ENCODE data around the gene ATXN7L3.

ATXN7L3 gene

GRCh38 chr17:44198721-44199552 lies 747 bp downstream of the ATXN7L3 start:
- TF ChIP-seq TAF1 (IDR thresholded peaks at IDR 0.05; ENCODE audit: borderline replicate concordance, insufficient read depth, low read length): peak; percentile 50; the same call in 1 of the 2 replicates
- TF ChIP-seq REST (IDR thresholded peaks at IDR 0.05; ENCODE audit: insufficient read depth in 1 of 2, low read depth in 2 of 2, low read length in 2 of 2): no peak
- no peak for TF ChIP-seq FOXP2 (optimal IDR thresholded peaks at IDR 0.05; ENCODE audit: borderline replicate concordance, extremely low read depth, extremely low read length, insufficient read depth)
- peak; percentile 56; the same call in 1 of the 2 replicates for TF ChIP-seq SIN3A (IDR thresholded peaks at IDR 0.05; ENCODE audit: borderline replicate concordance, insufficient read depth, low read length)
- TF ChIP-seq POLR2AphosphoS5 (IDR thresholded peaks at IDR 0.05; ENCODE audit: low read depth, low read length): no peak

- TF ChIP-seq TAF1 (IDR thresholded peaks at IDR 0.05; ENCODE audit: borderline replicate concordance, insufficient read depth, low read length) (no peak), POLR2AphosphoS5 (IDR thresholded peaks at IDR 0.05; ENCODE audit: low read depth, low read length) (no peak), REST (IDR thresholded peaks at IDR 0.05; ENCODE audit: insufficient read depth in 1 of 2, low read depth in 2 of 2, low read length in 2 of 2) (no peak), FOXP2 (optimal IDR thresholded peaks at IDR 0.05; ENCODE audit: borderline replicate concordance, extremely low read depth, extremely low read length, insufficient read depth) (no peak), SIN3A (IDR thresholded peaks at IDR 0.05; ENCODE audit: borderline replicate concordance, insufficient read depth, low read length) (no peak)
Observed at GRCh38 chr17:44197980-44198720, 1.5 kb downstream of the ATXN7L3 start.

GRCh38 chr17:44197107-44197506 lies 2.6 kb downstream of the ATXN7L3 start:
- no peak for TF ChIP-seq TAF1 (IDR thresholded peaks at IDR 0.05; ENCODE audit: borderline replicate concordance, insufficient read depth, low read length)
- no peak for TF ChIP-seq SIN3A (IDR thresholded peaks at IDR 0.05; ENCODE audit: borderline replicate concordance, insufficient read depth, low read length)
- TF ChIP-seq REST (IDR thresholded peaks at IDR 0.05; ENCODE audit: insufficient read depth in 1 of 2, low read depth in 2 of 2, low read length in 2 of 2): no peak
- TF ChIP-seq POLR2AphosphoS5 (IDR thresholded peaks at IDR 0.05; ENCODE audit: low read depth, low read length): no peak
- TF ChIP-seq FOXP2 (optimal IDR thresholded peaks at IDR 0.05; ENCODE audit: borderline replicate concordance, extremely low read depth, extremely low read length, insufficient read depth): no peak

GRCh38 chr17:44193326-44194084 lies 6.2 kb downstream of the ATXN7L3 start:
- TF ChIP-seq FOXP2 (optimal IDR thresholded peaks at IDR 0.05; ENCODE audit: borderline replicate concordance, extremely low read depth, extremely low read length, insufficient read depth) (no peak), REST (IDR thresholded peaks at IDR 0.05; ENCODE audit: insufficient read depth in 1 of 2, low read depth in 2 of 2, low read length in 2 of 2) (no peak), POLR2AphosphoS5 (IDR thresholded peaks at IDR 0.05; ENCODE audit: low read depth, low read length) (no peak), TAF1 (IDR thresholded peaks at IDR 0.05; ENCODE audit: borderline replicate concordance, insufficient read depth, low read length) (no peak), SIN3A (IDR thresholded peaks at IDR 0.05; ENCODE audit: borderline replicate concordance, insufficient read depth, low read length) (no peak)

All from PFSK-1 (cell line).